HEK293 (cell line): ENCODE measurements around the gene UPF2.

Source experiments
- CTCF ChIA-PET: fragments of 350-600 bp; formaldehyde crosslinking; extraction: SDS; loops from one replicate; lab custom pipeline; 2021; ENCODE audit warnings: antibody characterized with exemption; lab: Yijun Ruan, JAX
- POLR2A ChIA-PET: fragments of 300-600 bp; formaldehyde crosslinking; extraction: SDS; loops from one replicate; lab custom pipeline; 2020; ENCODE audit warnings: antibody characterized with exemption, inconsistent platforms; lab: Yijun Ruan, JAX
- H3K27ac ChIP-seq: fragments of 200-500 bp; sonication (Bioruptor generic); 2 replicates; pipeline ENCODE4 v1.5.1; 2014; ENCODE audit warnings: low read depth, low read length, control low read depth, inconsistent platforms; ENCODE audit errors: extremely low read depth
- H3K36me3 ChIP-seq, 2 experiments: fragments of 200-500 bp in 1 of 2; sonication (Bioruptor generic) in 1 of 2; 1 replicate in 1 of 2; 2 replicates in 1 of 2; pipeline ENCODE4 v1.5.1; 2014 to 2017; ENCODE audit warnings: inconsistent platforms in 2 of 2, low read length in 2 of 2; ENCODE audit not compliant: control insufficient read depth in 2 of 2, insufficient read depth in 1 of 2
- H3K4me1 ChIP-seq: fragments of 200-500 bp; sonication (Bioruptor generic); 2 replicates; pipeline ENCODE4 v1.5.1; 2014; ENCODE audit warnings: mild to moderate bottlenecking, low read length, inconsistent platforms; ENCODE audit not compliant: control insufficient read depth, insufficient read depth
- H3K4me3 ChIP-seq: 2 replicates; pipeline ENCODE4 v1.5.1; 2011; ENCODE audit warnings: low read depth, mild to moderate bottlenecking, control low read depth, low read length, moderate library complexity
- H3K9me3 ChIP-seq: fragments of 200-500 bp; sonication (Bioruptor generic); 2 replicates; pipeline ENCODE4 v1.5.1; 2014; ENCODE audit warnings: low read depth, low read length, inconsistent platforms; ENCODE audit not compliant: control insufficient read depth, insufficient read depth
- GLI2 ChIP-seq: fragments of 450-650 bp; formaldehyde crosslinking; IDR thresholded peaks from 2 replicates; pipeline ENCODE4; 2017; ENCODE audit warnings: missing biosample characterization, missing genetic modification characterization, low read depth, borderline replicate concordance
- KLF1 ChIP-seq: fragments of 450-650 bp; formaldehyde crosslinking; IDR thresholded peaks from 2 replicates; pipeline ENCODE4 v1.5.1; 2016; ENCODE audit warnings: missing biosample characterization, missing genetic modification characterization
- KLF16 ChIP-seq: fragments of 450-650 bp; formaldehyde crosslinking; IDR thresholded peaks from 2 replicates; pipeline ENCODE4 v1.5.1; 2017; ENCODE audit warnings: missing biosample characterization, missing genetic modification characterization
- SP7 ChIP-seq: fragments of 450-650 bp; formaldehyde crosslinking; IDR thresholded peaks from 2 replicates; pipeline ENCODE4 v1.5.1; 2016; ENCODE audit warnings: missing biosample characterization, missing genetic modification characterization
- ZBTB17 ChIP-seq: fragments of 450-650 bp; formaldehyde crosslinking; IDR thresholded peaks from 2 replicates; pipeline ENCODE4 v1.5.1; 2016; ENCODE audit warnings: missing biosample characterization, missing genetic modification characterization
- ZFP69B ChIP-seq: fragments of 450-650 bp; formaldehyde crosslinking; IDR thresholded peaks from 2 replicates; pipeline ENCODE4 v1.5.1; 2016; ENCODE audit warnings: missing biosample characterization, missing genetic modification characterization
- ZNF184 ChIP-seq: fragments of 450-650 bp; IDR thresholded peaks from 2 replicates; pipeline ENCODE4 v1.5.1; 2018; ENCODE audit warnings: missing biosample characterization, mild to moderate bottlenecking, missing genetic modification characterization
- ZNF214 ChIP-seq: fragments of 450-650 bp; formaldehyde crosslinking; IDR thresholded peaks from 2 replicates; pipeline ENCODE4 v1.5.1; 2017; ENCODE audit warnings: missing biosample characterization, mild to moderate bottlenecking, missing genetic modification characterization, borderline replicate concordance
- ZNF266 ChIP-seq: fragments of 450-650 bp; formaldehyde crosslinking; IDR thresholded peaks from 2 replicates; pipeline ENCODE4 v1.5.1; 2016; ENCODE audit warnings: missing biosample characterization, missing genetic modification characterization, low read depth
- ZNF404 ChIP-seq: fragments of 450-650 bp; formaldehyde crosslinking; IDR thresholded peaks from 2 replicates; pipeline ENCODE4 v1.5.1; 2017; ENCODE audit warnings: missing biosample characterization, missing genetic modification characterization
- ZNF558 ChIP-seq: fragments of 450-650 bp; formaldehyde crosslinking; IDR thresholded peaks from 2 replicates; pipeline ENCODE4 v1.5.1; 2016; ENCODE audit warnings: missing biosample characterization, missing genetic modification characterization
- ZNF571 ChIP-seq: fragments of 450-650 bp; formaldehyde crosslinking; IDR thresholded peaks from 2 replicates; pipeline ENCODE4 v1.5.0; 2017; ENCODE audit warnings: missing biosample characterization, missing genetic modification characterization
- ZNF585B ChIP-seq: fragments of 450-650 bp; formaldehyde crosslinking; IDR thresholded peaks from 2 replicates; pipeline ENCODE4 v1.5.1; 2016; ENCODE audit warnings: missing biosample characterization, missing genetic modification characterization
- ZNF596 ChIP-seq: fragments of 450-650 bp; IDR thresholded peaks from 2 replicates; pipeline ENCODE4 v1.5.0; 2018; ENCODE audit warnings: missing biosample characterization, mild to moderate bottlenecking, missing genetic modification characterization, moderate library complexity
- ZNF600 ChIP-seq: fragments of 450-650 bp; formaldehyde crosslinking; IDR thresholded peaks from 2 replicates; pipeline ENCODE4 v1.5.1; 2016; ENCODE audit warnings: missing biosample characterization, missing genetic modification characterization
- ZNF610 ChIP-seq: fragments of 450-650 bp; formaldehyde crosslinking; IDR thresholded peaks from 2 replicates; pipeline ENCODE4 v1.5.1; 2016; ENCODE audit warnings: missing biosample characterization, missing genetic modification characterization, borderline replicate concordance
- ZNF621 ChIP-seq: fragments of 450-650 bp; formaldehyde crosslinking; IDR thresholded peaks from 2 replicates; pipeline ENCODE4 v1.5.1; 2017; ENCODE audit warnings: missing biosample characterization, missing genetic modification characterization
- ZNF626 ChIP-seq: fragments of 450-650 bp; sonication (Bioruptor Pico); formaldehyde crosslinking; IDR thresholded peaks from 2 replicates; pipeline ENCODE4 v1.5.1; 2018; ENCODE audit warnings: missing biosample characterization, missing genetic modification characterization, inconsistent platforms
- ZNF692 ChIP-seq: fragments of 450-650 bp; formaldehyde crosslinking; IDR thresholded peaks from 2 replicates; pipeline ENCODE4 v1.5.1; 2016; ENCODE audit warnings: missing biosample characterization, missing genetic modification characterization
- ZNF704 ChIP-seq: fragments of 450-650 bp; formaldehyde crosslinking; IDR thresholded peaks from 2 replicates; pipeline ENCODE4 v1.5.1; 2016; ENCODE audit warnings: missing biosample characterization, missing genetic modification characterization
- ZNF776 ChIP-seq: fragments of 450-650 bp; formaldehyde crosslinking; IDR thresholded peaks from 2 replicates; pipeline ENCODE4 v1.5.0; 2017; ENCODE audit warnings: missing biosample characterization, missing genetic modification characterization, borderline replicate concordance
- ZNF785 ChIP-seq: fragments of 450-650 bp; formaldehyde crosslinking; IDR thresholded peaks from 2 replicates; pipeline ENCODE4 v1.5.1; 2016; ENCODE audit warnings: missing biosample characterization, missing genetic modification characterization
- ZXDB ChIP-seq: fragments of 450-650 bp; formaldehyde crosslinking; IDR thresholded peaks from 2 replicates; pipeline ENCODE4 v1.5.1; 2016; ENCODE audit warnings: missing biosample characterization, missing genetic modification characterization

UPF2 gene

GRCh38 chr10:11886851-11887250 is 155.8 kb downstream of the UPF2 start:
- Histone ChIP-seq H3K36me3 (no peaks in the 10 kb centered on the region), H3K9me3 (no peaks in the 10 kb centered on the region), H3K27ac (no peak overlapping the region), H3K4me3 (no peak overlapping the region), H3K4me1 (no peaks in the 10 kb centered on the region)
- ChIA-PET CTCF (no interaction called here), POLR2A (interaction anchor here (0.6 kb wide), 1 partner anchor 852 kb away, joined by 3 read pairs; no protein-coding TSS in a partner anchor)
- TF ChIP-seq ZNF692 (tag by site-specific recombination), result 0 out of 2 replicates have a peak, but pooled peaks have one; percentile 50
- TF ChIP-seq ZXDB (tag by site-specific recombination), result no peak
- peak; percentile 100 for TF ChIP-seq KLF1
- no peak for TF ChIP-seq ZNF621 (tag by site-specific recombination)
- TF ChIP-seq ZFP69B (tag by site-specific recombination), result peak; percentile 24; the same call in 1 of the 2 replicates
- TF ChIP-seq ZNF776 (tag by site-specific recombination), result no peak

- no peak overlapping the region for H3K27ac ChIP-seq
- no peak overlapping the region for H3K4me3 ChIP-seq
- POLR2A ChIA-PET, result no interaction called here
- H3K9me3 ChIP-seq, result no peaks in the 10 kb centered on the region
- TF ChIP-seq ZNF571 (tag by site-specific recombination) (no peak), ZNF585B (tag by site-specific recombination) (no peak), ZNF600 (tag by site-specific recombination) (no peak), ZNF704 (tag by site-specific recombination) (no peak), ZNF626 (tag by site-specific recombination) (no peak), ZNF214 (tag by site-specific recombination) (no peak), ZNF610 (tag by site-specific recombination) (no peak), GLI2 (tag by site-specific recombination) (no peak), ZNF596 (tag by site-specific recombination) (no peak), ZNF785 (tag by site-specific recombination) (no peak), ZBTB17 (no peak), KLF16 (tag by site-specific recombination) (no peak), ZNF558 (tag by site-specific recombination) (no peak), ZNF184 (tag by site-specific recombination) (no peak), ZNF404 (no peak), ZNF266 (tag by site-specific recombination) (no peak), SP7 (tag by site-specific recombination) (no peak)
- no peaks in the 10 kb centered on the region for H3K4me1 ChIP-seq
- no peaks in the 10 kb centered on the region for H3K36me3 ChIP-seq
- CTCF ChIA-PET, result no interaction called here
Observed at GRCh38 chr10:11886138-11886474, 156.5 kb downstream of the UPF2 start.
